Fibroblast of skin of right biceps (primary cell): ENCODE results near the gene HBS1L.
"Not testable (repeated sequence)": the region's sequence is repeated elsewhere in the genome, so short reads cannot be mapped to it uniquely, and the experiment has no call there.

ENCODE experiments used
- DNase-seq: peaks from one replicate; pipeline ENCODE4 v3.0.0-alpha.2; 2013

HBS1L gene

DNA sequence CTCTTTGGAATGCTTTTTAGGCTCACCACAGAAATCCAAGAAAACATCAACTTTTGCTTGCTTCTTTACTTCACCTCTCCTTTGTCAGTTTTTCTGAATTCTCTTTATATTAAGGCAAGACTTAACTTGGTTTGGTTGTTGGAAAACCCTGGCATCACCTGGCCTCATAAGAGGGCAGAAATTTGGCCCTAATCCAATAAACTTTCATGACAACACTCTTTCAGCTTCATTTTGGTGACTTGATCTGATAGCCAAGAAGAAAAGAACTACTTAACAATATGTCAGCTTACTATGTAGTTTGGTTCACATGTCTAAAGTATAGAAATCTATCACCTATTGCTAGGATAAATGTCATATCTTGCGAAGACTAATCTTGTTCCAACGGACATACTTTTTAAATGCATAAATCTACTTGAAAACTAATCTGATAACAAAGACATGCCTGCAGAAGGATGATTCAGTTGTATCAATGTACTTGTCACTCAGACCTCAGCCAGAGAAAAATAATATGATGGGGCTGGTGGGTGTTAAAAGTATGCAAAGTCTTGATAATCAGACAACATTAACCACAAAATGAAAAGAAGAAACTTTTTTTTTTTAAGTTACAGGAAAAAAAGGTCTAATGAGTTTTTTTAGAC, 19.3 kb upstream of the HBS1L start:
- DNase-seq = no peak

DNA sequence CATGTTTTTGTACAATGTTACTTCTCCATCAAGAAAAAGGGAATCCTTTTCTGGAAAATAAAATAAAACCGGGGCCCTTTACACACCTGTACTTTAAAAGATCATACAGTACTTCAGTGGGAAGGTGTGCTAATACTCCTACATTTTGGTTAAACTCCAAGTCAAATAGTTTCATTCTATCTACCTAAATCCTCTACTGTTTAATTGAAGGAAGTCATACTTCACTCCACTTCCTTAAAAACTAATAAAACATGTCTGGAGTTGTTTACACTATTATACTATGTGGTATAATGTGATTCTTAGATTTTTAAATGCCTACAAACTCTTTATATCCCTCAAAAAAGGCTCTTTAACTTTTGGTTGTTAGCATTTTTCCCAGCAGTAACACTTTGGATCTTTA, 18.6 kb upstream of the HBS1L start:
- no peak for DNase-seq

DNA sequence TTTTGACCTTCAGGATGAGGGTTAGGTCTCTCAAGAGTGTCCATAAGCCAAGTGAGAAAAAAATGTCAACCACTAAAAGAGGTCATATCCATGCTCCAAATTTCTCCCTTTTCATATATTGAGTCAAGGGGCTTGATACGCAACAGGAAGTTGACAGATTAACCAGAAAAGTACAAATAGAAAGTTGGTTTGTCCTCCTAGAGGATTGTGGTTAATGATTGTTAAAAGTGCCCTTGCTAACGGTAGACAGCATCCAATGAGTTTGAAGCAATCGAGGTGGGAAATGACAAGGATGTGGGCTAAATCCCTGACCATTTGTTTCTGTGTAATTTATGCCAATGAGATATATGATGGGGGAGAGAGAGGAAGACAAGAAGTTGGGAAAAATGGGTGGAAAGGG, 18.1 kb upstream of the HBS1L start:
- no peak for DNase-seq

DNA sequence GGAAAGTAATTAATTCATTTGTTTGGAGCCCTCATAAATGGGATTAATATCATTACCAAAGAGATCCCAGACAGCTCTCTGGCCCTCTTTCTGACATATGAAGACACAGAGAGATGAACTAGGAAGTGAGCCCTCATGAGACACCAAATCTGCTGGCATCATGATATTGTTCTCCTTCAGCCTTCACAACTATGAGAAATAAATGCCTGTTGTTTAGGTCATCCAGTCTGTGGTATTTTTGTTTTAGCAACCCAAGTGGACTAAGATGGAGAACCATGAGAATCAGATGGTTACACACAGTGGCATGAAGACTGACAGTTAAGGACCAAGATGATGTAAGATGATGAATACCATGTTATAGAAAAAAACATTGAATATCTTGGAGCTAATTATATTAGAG, 16.9 kb upstream of the HBS1L start:
- DNase-seq = no peak

DNA sequence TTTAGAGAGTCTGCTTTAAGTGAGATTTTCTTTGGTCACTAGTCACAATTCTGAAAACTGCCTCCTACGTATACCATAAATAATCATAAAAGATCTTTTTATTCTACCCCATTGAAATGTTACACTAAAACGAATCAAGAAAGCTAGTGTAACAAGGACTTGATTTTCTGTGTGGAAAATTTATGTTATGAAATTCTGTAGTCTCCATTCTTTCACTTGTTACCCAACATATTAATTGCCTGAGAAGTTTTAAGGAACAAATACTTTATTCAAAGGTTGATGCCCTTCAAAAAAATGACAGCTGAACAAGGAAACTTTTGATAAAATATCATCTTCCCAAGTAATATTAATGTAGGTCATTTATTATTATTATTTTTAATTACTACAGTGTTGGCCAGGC, 13.3 kb upstream of the HBS1L start:
- DNase-seq = no peak

DNA sequence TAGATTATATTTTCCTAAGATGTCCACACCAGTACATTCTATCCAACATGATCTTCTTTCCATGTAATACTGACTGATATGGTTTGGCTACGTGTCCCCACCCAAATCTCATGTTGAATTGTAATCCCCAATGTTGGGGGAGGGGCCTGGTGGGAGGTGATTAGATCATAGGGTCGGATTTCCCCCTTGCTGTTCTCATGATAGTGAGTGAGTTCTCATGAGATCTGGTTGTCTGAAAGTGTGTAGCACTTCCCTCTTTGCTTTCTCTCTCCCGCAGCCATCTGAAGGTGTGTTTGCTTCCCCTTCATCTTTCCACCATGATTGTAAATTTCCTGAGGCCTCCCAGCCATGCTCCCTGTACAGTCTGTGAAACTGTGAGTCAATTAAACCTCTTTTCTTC, 12.2 kb upstream of the HBS1L start:
- no peak for DNase-seq

DNA sequence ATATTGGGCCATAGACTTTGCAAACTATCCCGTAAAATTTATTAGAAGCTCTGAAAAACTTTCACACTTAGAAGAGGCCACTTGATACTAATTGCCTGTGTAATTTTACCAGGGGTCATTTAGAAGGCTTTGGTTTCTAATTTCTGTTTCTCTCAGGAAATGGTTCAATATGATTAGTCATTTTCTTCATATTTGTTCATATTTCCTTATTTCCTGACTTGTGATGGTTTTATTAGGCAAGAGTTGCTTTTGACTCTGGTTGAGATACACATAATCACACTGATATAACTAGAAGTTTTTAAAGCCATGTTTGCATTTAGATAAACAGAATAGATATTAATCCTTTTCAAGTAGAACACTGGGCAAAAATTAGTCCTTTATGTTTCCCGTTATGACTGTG, 11.8 kb upstream of the HBS1L start:
- DNase-seq = peak; percentile 6

DNA sequence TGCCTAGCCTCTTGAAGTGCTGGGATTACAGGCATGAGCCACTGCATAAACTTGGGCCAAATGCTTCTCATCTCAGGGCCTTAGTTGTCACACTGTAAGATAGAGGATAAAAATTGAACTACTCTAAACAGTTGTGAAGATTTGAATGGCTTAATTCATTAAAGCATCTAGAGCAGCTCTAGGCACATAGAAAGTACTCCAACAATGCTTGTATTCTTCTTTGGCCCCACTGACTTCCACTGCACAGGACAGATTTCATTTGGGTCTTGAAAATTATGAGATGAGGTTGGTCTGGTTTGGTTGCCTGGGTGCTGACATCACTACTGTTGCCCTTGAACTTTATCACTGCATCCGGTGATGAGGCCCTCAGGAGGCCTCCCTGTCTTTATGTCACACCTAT, 10.0 kb upstream of the HBS1L start:
- DNase-seq = no peak

DNA sequence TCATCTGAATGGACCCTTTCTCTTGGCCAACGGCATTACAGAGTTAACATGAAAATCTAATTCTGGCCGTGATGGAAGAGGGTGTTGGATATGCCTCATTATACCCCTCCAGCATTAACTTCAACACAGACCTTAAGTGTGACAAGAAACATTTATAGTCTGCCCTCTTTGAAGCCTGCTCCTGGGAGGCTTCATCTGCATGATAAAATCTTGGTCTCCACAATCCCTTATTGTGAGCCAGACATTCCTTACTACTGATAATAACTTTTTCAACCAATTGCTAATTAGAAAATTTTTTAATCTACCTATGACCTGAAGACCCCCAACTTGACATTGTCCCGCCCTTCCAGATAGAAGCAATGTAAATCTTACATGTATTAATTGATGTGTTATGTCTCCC, 9.3 kb upstream of the HBS1L start:
- DNase-seq = no peak

DNA sequence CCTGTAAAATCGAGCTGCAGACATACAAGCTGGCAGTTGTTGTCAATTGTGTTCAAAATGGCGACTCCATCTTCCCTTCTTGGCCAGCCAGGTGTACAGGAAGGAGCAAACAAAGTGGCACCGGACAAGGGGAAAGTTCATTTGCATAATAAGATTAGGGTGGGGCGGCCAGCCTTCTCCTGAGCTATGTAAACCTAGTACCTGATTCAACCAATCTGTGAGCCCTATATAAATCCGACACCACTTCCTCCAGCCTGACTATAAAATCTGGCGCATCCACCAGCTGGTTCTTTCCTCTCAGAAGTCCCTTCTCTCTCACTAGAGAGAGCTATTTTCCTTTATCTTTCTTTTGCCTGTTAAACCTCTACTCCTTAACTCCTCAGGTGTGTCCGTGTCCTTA, 8.1 kb upstream of the HBS1L start:
- no peak for DNase-seq

DNA sequence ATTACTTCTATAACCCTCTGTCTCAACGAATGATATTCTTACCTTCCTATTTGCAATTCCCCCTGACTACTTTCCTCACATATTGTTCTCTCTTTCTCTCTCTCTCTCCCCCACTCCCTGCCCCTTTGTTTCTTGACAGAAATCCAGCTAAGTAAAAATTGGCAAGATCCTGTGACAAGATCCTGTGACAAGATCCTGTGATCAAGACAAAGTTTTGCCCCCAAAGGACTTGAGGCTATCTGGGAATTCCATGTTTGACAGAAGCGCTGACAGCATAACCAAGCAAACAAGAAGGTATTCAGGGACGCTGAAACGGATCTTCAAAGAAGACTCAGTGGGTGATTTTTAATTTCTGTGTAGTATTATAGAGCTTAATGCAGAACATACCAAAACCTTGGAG, 5.5 kb upstream of the HBS1L start:
- no peak for DNase-seq

DNA sequence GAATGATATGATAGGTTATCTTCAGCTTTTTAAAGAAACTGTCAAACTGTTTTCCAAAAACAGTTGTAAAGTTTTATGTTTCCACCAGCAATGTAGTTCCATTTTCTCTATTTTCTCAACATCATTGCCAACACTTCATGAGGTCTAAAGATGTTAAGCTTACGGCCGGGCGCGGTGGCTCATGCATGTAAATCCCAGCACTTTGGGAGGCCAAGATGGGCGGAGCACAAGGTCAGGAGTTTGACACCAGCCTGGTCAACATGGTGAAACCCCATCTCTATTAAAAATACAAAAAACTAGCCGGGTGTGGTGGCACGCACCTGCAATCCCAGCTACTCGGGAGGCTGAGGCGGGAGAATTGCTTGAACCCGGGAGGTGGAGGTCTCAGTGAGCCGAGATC, 3.7 kb upstream of the HBS1L start:
- not testable (repeated sequence) for DNase-seq

DNA sequence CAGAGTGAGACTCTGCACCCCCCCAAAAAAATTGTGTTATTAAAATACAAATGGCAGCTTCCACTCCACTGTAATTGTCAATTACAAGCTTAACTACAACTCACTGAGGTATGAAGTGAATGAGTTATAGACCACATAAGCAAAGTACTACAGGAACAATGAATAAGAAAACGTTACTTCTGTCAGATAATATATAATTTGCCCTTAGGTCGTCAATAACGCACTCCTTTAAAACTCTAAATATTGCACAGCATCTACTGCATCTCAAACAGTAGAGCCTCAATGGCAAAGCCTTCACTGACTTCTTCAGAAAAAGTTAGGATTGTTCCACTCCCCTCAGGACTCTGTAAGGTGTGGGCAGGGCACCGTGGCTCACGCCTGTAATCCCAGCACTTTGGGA, 2.0 kb upstream of the HBS1L start:
- DNase-seq = no peak

DNA sequence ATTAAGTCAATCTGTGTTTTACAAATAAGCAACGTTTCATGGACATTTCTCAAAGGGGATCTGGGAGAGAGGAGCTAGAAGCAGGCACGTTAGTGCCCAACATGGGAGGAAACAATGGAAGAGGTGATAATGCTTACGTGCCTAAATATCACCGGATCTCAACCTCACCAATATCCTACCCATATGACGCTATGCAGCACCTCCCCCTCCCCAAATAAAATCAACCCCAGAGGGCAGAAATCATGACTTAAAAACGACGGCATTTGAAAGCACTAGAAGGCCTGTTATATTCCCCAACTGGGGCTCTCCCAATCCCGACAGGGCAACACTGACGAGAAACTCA, 425 bp downstream of the HBS1L start:
- no peak for DNase-seq

DNA sequence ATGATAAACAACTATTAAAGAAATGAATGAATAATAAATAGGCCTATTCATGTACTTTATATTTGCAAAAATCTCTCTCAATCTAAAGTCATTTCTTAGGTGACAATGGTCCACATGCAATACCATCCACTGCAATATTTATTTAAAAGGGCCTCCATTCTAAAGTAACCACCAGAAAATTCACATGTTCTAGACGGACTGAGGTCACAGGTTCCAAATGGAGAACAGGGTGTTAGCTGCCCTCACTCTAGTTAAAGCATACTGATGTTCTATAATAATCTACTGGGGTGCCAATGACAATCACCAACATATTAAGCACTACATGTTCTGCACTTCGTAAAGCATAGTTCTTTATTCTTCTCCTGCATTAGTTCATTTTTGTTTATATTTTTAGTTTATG, 1.2 kb downstream of the HBS1L start:
- DNase-seq = no peak

DNA sequence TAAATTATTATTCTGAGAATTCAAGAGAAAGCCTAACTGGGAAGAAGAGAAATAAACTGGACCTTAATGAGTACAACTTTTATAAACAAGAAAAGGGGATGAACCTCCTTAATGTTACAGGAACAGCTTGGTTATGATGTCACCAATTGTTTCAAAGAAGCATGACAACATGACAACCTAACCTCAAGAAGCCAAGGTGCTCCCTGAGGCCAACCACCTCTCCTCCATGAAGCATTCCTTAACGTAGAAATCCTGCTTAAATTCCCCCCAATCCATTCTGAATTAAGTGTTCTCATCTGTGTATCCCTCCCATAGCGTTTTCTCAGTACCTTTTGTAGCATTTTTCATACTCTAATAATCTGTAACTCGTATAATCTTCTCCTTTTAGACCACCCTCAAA, 1.7 kb downstream of the HBS1L start:
- DNase-seq = no peak

DNA sequence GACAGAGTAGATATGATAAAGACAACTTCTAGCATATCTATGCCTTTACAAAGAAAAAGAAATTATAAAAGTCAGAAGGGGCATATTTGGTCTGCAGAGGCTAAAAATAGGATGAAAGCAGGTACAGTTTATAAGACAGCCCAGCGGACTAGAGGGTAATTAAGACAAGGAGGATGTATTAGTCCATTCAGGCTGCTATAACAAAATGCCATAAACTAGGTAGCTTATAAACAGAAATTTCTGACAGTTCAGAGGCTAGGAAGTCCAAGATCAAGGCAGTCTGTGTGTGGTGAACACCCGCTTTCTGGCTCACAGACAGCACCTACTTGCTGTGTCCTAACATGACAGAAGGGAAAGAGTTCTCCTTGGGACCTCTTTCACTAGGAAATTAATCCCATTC, 5.7 kb downstream of the HBS1L start:
- no peak for DNase-seq

DNA sequence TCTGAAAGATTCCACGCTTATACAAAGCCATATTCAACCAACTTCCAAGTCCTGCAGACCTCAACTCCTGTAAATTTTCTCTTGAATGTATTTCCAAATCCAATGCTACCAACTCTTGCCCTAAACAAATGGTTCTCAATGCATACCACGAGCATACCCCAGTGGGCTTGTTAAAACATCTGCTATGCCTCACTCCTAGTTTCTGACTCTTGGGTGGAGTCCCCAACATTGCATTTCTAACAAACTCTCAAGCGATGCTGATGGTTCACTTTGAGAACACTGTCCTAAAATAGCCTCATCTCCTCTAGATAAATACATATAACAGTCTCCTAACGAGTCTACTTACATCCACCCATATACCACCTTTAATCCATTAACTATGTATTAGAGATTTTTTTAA, 7.3 kb downstream of the HBS1L start:
- DNase-seq = no peak

DNA sequence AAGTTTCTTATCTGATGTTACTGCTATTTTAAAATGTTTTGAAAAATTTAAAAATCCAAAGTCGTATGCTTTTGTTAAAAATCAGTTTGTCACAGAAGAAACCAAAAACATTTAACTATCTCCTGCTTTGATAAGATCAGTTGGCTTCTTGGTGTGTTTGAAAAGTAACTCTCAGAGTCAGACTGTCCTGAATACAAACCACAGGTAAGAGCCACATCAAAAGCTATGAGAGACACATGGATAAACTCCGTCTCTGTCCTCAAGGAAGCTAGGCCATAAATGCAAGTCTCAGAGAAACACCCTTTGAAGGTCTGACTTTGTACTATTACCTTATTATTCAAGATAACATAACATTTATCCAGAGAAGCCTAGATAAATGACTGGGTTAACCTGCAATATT, 7.7 kb downstream of the HBS1L start:
- DNase-seq = no peak

DNA sequence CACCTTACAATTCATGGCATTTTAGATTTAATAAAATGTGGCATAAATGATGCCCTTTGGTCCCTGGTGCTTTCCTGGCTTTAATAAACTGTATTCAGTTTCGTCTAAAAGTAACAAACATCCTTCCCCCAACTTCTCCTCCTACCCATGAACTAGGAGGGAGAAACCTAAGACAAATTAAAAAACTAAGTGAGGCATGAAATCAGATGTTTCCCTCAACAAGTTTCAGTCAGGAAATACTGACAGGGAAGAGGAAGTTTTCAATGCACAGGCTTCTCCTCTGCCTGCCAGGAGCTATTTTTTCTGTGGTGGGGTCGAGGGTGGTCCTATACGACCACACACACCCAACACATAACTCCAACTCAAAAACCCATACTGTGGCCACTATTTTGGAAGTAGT, 10.0 kb downstream of the HBS1L start:
- no peak for DNase-seq

DNA sequence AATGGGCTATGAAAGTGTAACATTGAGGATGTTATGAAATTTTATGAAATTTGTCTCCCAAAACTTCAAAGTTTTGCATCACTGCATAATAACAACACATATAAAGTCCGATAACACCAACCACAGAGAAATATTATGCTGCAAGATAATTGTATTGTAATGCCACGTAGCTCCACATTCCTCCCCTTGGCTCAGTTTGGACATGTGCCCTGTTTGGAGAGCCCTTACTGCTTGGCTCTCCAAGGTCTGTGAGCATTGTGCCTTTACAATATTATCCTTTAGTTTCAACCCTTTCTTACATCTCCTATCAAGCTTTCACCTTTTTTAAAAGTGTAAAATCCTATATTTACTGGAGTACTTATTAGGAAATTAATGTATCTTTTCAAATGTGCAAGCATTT, 10.8 kb downstream of the HBS1L start:
- DNase-seq = no peak

DNA sequence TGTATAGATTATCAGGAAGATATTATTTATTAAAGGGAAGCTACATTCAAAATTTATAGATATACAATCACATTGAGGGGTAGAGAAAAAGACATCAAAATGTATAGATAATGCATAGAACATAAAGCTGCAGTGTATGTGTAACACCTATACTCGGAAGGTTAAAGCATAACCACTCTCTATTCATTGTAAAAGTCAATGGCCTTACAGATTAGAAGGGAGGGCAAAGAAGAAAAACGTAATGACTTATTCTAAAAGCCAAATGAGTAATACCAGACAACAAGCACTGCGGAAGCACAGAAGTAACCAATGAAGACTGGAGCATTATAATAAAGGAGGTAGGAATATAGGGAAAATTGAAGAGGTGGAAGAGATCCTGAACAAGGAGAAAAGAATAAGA, 11.3 kb downstream of the HBS1L start:
- no peak for DNase-seq

DNA sequence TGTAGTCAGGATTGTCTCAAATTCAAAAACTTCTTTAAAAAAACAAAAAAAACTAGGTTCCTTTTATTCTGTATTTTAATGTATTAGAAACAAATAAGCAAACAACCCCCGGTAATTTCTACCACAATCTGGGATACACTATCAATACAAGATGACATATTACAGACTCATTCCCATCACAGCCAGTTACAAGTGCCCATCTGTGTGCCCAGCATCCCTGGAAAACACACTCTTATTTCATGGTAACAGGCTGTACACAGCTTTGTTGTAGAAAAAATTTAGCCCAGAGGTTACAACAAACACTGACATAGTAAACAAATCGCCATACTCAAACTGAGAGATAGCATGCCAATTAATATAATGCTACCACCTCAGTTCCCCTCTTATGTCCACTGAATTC, 16.3 kb downstream of the HBS1L start:
- no peak for DNase-seq

DNA sequence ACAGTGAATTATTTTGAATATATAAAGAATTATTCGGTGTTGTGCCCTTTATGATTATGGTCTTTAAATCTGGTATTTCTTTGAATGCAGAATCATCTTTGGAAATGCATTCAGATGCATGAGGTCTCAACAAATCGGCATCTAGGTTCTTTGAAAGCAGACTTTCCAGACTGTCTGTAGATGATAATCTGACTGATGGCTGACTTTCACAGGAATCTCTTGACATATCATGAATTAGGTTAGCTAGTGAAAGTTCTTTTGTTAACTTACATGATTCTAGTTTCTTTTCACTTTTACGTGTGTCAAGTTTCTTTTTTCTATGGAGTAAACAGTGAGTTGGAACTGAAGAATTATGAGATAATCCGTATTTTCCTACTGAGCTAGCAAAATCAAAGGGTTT, 17.1 kb downstream of the HBS1L start:
- no peak for DNase-seq

DNA sequence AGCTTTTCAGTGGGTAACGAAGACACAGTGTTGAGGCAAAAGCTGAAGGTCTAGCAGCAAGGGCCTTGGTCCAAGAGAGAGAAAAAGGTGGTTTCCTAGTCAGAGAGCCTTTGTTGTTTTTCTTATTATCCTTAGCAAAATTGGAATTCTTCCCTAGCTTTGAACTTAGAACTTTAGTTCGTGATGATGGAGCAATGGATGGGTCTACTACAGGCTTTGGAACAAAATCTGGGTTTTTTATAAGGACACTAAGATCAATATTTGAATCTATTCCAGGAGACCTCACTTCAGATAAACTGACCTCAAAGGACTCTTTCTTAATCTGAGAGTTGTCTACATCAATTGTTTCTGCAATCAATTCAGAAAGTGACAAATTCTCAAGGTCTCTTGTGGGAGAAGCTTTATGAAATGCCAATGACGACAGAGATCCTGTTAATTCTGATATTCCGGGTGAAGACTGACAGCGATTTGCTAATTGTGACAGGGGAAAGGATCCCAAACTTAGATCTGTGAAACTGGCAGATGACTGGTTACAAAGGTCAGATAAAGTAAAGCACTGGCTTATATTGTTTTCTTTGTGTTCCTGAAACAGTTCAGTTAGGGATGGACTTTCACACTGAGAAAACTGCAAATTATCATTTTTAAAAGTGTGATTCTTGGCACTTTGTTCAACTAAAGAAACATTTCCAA, 17.7 kb downstream of the HBS1L start:
- DNase-seq = no peak

DNA sequence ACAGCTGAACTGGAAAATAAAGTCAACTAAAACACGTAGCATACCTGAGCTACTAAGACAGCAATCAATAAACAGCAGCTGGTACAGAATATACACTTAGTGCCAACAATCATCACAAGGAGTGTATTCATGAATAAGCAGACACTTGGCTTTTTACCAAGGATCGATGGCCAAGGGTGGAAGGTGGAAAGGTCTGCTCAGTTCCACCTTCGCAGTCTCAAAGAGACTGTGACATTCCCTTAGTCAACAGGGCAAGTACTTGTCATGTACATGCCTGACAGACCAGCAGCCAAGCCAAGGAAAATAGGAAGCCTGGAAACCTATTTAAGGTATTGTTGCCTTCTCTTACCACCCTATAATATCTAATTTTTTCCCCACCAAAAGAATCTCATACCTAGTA, 21.4 kb downstream of the HBS1L start:
- no peak for DNase-seq
